SK-N-SH treated with all-trans-retinoic acid at 6 μM for 48 hours (cell line): Measurements from ENCODE around the gene CYP2W1.

ENCODE experiments used
- ATAC-seq: fragments of 200-7000 bp; cut with Tn5 transposase; 3 replicates; pipeline ENCODE4 v1.9.1; 2020; ENCODE audit warnings: mild to moderate bottlenecking, moderate library complexity
- ARNTL ChIP-seq: fragments of 450-650 bp; formaldehyde crosslinking; IDR thresholded peaks from 2 replicates; pipeline ENCODE4 v1.5.0; 2020; ENCODE audit warnings: low read depth, mild to moderate bottlenecking, moderate library complexity, borderline replicate concordance
- BACH2 ChIP-seq: fragments of 250-450 bp; sonication (Bioruptor Pico); IDR thresholded peaks from 2 replicates; pipeline ENCODE4 v1.9.0; 2021; ENCODE audit warnings: mild to moderate bottlenecking, borderline replicate concordance
- ESRRG ChIP-seq: fragments of 250-450 bp; sonication (Bioruptor Pico); IDR thresholded peaks from 2 replicates; pipeline ENCODE4 v1.6.1; 2021; ENCODE audit warnings: mild to moderate bottlenecking
- GLIS3 ChIP-seq: fragments of 250-450 bp; sonication (Bioruptor Pico); IDR thresholded peaks from 2 replicates; pipeline ENCODE4 v1.5.0; 2020; ENCODE audit warnings: mild to moderate bottlenecking, moderate library complexity
- ISL1 ChIP-seq: fragments of 250-450 bp; sonication (Bioruptor Pico); IDR thresholded peaks from 2 replicates; pipeline ENCODE4 v2.1.2; 2022; ENCODE audit warnings: mild to moderate bottlenecking, moderate library complexity
- OSR1 ChIP-seq: fragments of 250-450 bp; sonication (Bioruptor Pico); IDR thresholded peaks from 2 replicates; pipeline ENCODE4 v1.8.0; 2022; ENCODE audit warnings: moderate library complexity, mild to moderate bottlenecking, inconsistent platforms
- PPARA ChIP-seq: fragments of 250-450 bp; sonication (Bioruptor Pico); IDR thresholded peaks from 2 replicates; pipeline ENCODE4 v1.5.0; 2020; ENCODE audit warnings: mild to moderate bottlenecking, borderline replicate concordance
- SNAI2 ChIP-seq: fragments of 250-450 bp; sonication (Bioruptor Pico); IDR thresholded peaks from 2 replicates; pipeline ENCODE4 v1.5.0; 2020; ENCODE audit warnings: mild to moderate bottlenecking, moderate library complexity
- TCF4 ChIP-seq: fragments of 250-450 bp; sonication (Bioruptor Pico); IDR thresholded peaks from 2 replicates; pipeline ENCODE4 v1.8.0; 2021; ENCODE audit warnings: mild to moderate bottlenecking, moderate library complexity, borderline replicate concordance
- ZC3H10 ChIP-seq: fragments of 250-450 bp; sonication (Bioruptor Pico); IDR thresholded peaks from 2 replicates; pipeline ENCODE4 v1.5.1; 2021; ENCODE audit warnings: mild to moderate bottlenecking, moderate library complexity
- ZFP3 ChIP-seq: fragments of 250-450 bp; sonication (Bioruptor Pico); IDR thresholded peaks from 2 replicates; pipeline ENCODE4 v1.5.0; 2020; ENCODE audit warnings: mild to moderate bottlenecking, moderate library complexity
- ZFP30 ChIP-seq: fragments of 450-650 bp; formaldehyde crosslinking; IDR thresholded peaks from 2 replicates; pipeline ENCODE4 v1.5.0; 2022; ENCODE audit warnings: mild to moderate bottlenecking, moderate library complexity
- ZNF565 ChIP-seq: fragments of 450-650 bp; formaldehyde crosslinking; conservative IDR thresholded peaks from 2 replicates; pipeline ENCODE4 v1.5.0; 2020; ENCODE audit warnings: low read depth, mild to moderate bottlenecking, moderate library complexity
- ZNF70 ChIP-seq: fragments of 450-650 bp; formaldehyde crosslinking; IDR thresholded peaks from 2 replicates; pipeline ENCODE4 v1.5.0; 2020; ENCODE audit warnings: mild to moderate bottlenecking, moderate library complexity
- ZNF8 ChIP-seq: fragments of 450-650 bp; formaldehyde crosslinking; IDR thresholded peaks from 2 replicates; pipeline ENCODE4 v1.5.0; 2020; ENCODE audit warnings: mild to moderate bottlenecking, moderate library complexity
- TF ChIP-seq, protein P1 (sequence below): fragments of 250-450 bp; sonication (Bioruptor Pico); IDR thresholded peaks from 2 replicates; pipeline ENCODE4 v1.5.0; 2020; ENCODE audit warnings: mild to moderate bottlenecking, moderate library complexity
- TF ChIP-seq, protein P2 (sequence below): fragments of 250-450 bp; sonication (Bioruptor Pico); IDR thresholded peaks from 2 replicates; pipeline ENCODE4 v1.5.1; 2021; ENCODE audit warnings: mild to moderate bottlenecking, moderate library complexity
- TF ChIP-seq, protein P3 (sequence below): fragments of 250-450 bp; sonication (Bioruptor Pico); IDR thresholded peaks from 2 replicates; pipeline ENCODE4 v1.8.0; 2021; ENCODE audit warnings: low read depth, mild to moderate bottlenecking, moderate library complexity, borderline replicate concordance
- TF ChIP-seq, protein P4 (sequence below): fragments of 250-450 bp; sonication (Bioruptor Pico); IDR thresholded peaks from 2 replicates; pipeline ENCODE4 v1.8.0; 2020; ENCODE audit warnings: mild to moderate bottlenecking, moderate library complexity, borderline replicate concordance

The CYP2W1 gene

DNA sequence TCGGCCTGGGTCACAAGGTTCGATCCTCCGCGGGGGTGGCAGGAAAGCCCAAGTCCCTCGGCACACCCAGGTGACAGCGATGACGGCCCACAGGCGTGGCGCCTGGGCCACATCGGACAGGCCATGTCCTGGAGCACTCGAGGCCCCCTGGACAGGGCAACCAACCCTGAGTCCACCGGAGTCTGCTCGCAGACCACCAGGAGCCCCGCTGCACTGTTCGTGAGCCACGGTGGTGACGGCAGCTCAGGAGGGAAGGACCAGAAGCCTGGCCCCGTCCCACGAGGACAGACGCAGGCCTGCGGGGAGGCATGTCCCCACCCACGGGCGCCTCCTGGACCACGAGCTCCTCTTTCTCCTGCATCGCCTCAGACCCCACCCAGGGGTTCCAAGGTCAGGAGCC, 39.0 kb downstream of the CYP2W1 start:
- TF ChIP-seq OSR1 (CRISPR knock-in tag) (no peak), ZNF8 (CRISPR knock-in tag) (no peak)
- TF ChIP-seq, protein P1, sequence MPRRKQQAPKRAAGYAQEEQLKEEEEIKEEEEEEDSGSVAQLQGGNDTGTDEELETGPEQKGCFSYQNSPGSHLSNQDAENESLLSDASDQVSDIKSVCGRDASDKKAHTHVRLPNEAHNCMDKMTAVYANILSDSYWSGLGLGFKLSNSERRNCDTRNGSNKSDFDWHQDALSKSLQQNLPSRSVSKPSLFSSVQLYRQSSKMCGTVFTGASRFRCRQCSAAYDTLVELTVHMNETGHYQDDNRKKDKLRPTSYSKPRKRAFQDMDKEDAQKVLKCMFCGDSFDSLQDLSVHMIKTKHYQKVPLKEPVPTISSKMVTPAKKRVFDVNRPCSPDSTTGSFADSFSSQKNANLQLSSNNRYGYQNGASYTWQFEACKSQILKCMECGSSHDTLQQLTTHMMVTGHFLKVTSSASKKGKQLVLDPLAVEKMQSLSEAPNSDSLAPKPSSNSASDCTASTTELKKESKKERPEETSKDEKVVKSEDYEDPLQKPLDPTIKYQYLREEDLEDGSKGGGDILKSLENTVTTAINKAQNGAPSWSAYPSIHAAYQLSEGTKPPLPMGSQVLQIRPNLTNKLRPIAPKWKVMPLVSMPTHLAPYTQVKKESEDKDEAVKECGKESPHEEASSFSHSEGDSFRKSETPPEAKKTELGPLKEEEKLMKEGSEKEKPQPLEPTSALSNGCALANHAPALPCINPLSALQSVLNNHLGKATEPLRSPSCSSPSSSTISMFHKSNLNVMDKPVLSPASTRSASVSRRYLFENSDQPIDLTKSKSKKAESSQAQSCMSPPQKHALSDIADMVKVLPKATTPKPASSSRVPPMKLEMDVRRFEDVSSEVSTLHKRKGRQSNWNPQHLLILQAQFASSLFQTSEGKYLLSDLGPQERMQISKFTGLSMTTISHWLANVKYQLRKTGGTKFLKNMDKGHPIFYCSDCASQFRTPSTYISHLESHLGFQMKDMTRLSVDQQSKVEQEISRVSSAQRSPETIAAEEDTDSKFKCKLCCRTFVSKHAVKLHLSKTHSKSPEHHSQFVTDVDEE (CRISPR knock-in tag) = no peak
- no peak for ATAC-seq

DNA sequence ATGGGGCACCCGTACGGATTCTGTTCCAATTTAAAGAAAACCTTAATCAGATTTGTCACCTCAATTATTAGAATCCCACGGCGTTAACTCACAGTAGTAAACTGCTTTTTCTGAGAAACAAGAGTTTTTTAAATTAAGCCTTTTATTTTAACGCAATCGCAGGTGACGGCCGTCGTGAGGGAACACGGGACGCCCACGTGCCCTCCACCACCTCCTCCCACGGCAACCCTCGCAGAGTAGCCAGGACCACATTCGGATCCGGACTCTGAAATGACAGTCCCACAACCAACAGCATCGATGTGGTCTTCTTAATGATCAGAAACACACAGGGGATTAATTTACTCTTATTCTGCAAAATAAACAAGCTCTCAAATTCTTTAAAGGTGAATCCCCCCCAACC, 39.4 kb downstream of the CYP2W1 start:
- ATAC-seq = no peak
- no peak for TF ChIP-seq ZFP30 (CRISPR knock-in tag)

DNA sequence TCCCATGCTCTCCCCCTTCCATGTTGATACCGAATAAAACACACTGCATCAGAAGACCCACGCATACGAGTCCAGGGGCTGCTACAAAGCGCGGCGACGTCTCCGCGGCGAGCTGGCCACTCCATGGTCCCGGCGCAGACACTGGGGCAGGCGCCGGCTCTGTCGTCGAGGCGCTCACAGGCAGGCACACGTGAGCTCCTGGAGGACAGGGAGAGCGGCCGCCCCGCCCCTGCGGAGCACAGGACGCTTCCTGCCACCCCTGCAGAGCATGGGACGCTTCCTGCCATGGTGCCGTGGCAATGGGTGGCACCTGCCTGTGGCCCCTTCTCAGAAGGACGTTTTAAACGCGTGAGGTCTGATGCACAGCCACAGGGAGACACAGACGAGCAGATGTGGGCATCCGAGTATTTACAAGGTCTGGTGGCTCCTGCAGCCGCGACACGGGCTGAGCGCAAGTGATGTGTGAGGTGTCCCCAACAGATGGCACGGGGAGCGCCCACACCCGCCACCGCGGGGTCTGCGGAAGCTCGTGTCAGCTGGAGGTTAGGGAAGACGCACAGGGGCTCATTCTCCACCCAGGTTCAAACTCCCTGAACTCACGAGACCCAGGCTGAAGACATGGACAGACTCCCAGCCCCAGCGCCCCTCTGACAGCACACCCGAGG, 40.0 kb downstream of the CYP2W1 start:
- no peak for ATAC-seq
- TF ChIP-seq, protein P1 (CRISPR knock-in tag) = no peak
- TF ChIP-seq ZFP30 (CRISPR knock-in tag) = no peak
- TF ChIP-seq PPARA (CRISPR knock-in tag) = no peak
- no peak for TF ChIP-seq TCF4 (CRISPR knock-in tag)
- TF ChIP-seq ESRRG (CRISPR knock-in tag) = no peak
- TF ChIP-seq ZC3H10 (CRISPR knock-in tag) = no peak
- TF ChIP-seq BACH2 (CRISPR knock-in tag) = no peak
- no peak for TF ChIP-seq GLIS3

DNA sequence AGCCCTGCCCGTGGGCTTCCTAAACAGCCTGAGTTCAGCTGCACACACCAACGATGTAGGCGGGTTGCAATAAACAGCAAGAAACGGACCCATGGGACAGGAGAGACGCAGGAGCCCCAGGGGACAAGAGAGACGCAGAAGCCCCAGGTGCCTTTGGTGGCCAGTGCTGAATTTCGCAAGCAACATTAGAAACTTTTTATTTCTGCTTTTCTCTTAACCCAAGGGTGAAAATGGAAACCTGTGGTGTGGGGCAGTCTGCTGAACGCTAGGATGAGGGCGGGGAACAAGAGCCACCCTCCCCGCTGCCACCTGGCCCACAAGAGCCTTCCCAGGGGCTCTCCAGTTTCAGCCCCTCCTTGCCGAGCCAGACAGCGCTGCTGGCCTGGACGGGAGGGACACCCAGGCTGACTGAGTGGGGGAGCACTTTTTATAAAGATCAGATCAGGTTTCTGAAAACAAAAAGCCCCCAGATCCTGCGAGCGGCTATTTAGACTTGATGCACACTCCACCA, 41.4 kb downstream of the CYP2W1 start:
- ATAC-seq = no peak
- TF ChIP-seq ZNF8 (CRISPR knock-in tag) (no peak), ZNF565 (no peak), SNAI2 (CRISPR knock-in tag) (no peak), BACH2 (CRISPR knock-in tag) (no peak), ESRRG (CRISPR knock-in tag) (no peak), ISL1 (CRISPR knock-in tag) (no peak), ZFP30 (CRISPR knock-in tag) (no peak), OSR1 (CRISPR knock-in tag) (no peak), TCF4 (CRISPR knock-in tag) (no peak), ARNTL (CRISPR knock-in tag) (no peak), PPARA (CRISPR knock-in tag) (no peak), ZNF70 (no peak), ZFP3 (no peak)
- TF ChIP-seq, protein P2, sequence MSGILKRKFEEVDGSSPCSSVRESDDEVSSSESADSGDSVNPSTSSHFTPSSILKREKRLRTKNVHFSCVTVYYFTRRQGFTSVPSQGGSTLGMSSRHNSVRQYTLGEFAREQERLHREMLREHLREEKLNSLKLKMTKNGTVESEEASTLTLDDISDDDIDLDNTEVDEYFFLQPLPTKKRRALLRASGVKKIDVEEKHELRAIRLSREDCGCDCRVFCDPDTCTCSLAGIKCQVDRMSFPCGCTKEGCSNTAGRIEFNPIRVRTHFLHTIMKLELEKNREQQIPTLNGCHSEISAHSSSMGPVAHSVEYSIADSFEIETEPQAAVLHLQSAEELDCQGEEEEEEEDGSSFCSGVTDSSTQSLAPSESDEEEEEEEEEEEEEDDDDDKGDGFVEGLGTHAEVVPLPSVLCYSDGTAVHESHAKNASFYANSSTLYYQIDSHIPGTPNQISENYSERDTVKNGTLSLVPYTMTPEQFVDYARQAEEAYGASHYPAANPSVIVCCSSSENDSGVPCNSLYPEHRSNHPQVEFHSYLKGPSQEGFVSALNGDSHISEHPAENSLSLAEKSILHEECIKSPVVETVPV (CRISPR knock-in tag) = no peak
- TF ChIP-seq, protein P3, sequence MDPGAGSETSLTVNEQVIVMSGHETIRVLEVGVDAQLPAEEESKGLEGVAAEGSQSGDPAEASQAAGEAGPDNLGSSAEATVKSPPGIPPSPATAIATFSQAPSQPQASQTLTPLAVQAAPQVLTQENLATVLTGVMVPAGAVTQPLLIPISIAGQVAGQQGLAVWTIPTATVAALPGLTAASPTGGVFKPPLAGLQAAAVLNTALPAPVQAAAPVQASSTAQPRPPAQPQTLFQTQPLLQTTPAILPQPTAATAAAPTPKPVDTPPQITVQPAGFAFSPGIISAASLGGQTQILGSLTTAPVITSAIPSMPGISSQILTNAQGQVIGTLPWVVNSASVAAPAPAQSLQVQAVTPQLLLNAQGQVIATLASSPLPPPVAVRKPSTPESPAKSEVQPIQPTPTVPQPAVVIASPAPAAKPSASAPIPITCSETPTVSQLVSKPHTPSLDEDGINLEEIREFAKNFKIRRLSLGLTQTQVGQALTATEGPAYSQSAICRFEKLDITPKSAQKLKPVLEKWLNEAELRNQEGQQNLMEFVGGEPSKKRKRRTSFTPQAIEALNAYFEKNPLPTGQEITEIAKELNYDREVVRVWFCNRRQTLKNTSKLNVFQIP (CRISPR knock-in tag) = no peak
- TF ChIP-seq, protein P1 (CRISPR knock-in tag) = no peak
- TF ChIP-seq, protein P4, sequence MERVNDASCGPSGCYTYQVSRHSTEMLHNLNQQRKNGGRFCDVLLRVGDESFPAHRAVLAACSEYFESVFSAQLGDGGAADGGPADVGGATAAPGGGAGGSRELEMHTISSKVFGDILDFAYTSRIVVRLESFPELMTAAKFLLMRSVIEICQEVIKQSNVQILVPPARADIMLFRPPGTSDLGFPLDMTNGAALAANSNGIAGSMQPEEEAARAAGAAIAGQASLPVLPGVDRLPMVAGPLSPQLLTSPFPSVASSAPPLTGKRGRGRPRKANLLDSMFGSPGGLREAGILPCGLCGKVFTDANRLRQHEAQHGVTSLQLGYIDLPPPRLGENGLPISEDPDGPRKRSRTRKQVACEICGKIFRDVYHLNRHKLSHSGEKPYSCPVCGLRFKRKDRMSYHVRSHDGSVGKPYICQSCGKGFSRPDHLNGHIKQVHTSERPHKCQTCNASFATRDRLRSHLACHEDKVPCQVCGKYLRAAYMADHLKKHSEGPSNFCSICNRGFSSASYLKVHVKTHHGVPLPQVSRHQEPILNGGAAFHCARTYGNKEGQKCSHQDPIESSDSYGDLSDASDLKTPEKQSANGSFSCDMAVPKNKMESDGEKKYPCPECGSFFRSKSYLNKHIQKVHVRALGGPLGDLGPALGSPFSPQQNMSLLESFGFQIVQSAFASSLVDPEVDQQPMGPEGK = no peak
